ENCODE data around the gene TRAPPC1. TPM values are rescaled to one million over a fixed set of nuclear protein-coding genes. Genes with fewer than 3 reads are reported as not detected.
A peak's percentile ranks its signal among the peaks of the same experiment; 100 is the strongest.
"Not testable (repeated sequence)": the region's sequence is repeated elsewhere in the genome, so short reads cannot be mapped to it uniquely, and the experiment has no call there.

The TRAPPC1 gene
- total and polyA plus RNA-seq, 7 experiments from 2014 or later = 71.4 to 235 (median 115) TPM

- Histone ChIP-seq H3K27ac (ENCODE audit: low read depth, low read length) (no peak overlapping the region), H3K9me3 (ENCODE audit: control insufficient read depth in 2 of 3, low read length in 3 of 3) (no peaks in the 10 kb centered on the region), H3K4me1 (ENCODE audit: control insufficient read depth in 2 of 2, insufficient read depth in 2 of 2, low read length in 2 of 2) (no peaks in the 10 kb centered on the region), H3K36me3 (ENCODE audit: control insufficient read depth in 2 of 3, insufficient read depth in 3 of 3, low read length in 3 of 3) (no peaks in the 10 kb centered on the region), H3K27me3 (ENCODE audit: control insufficient read depth in 2 of 2, insufficient read depth in 2 of 2, low read length in 2 of 2) (no peaks in the 10 kb centered on the region), H3K4me3 (ENCODE audit: low read length) (no peak overlapping the region)
- H3K9me3 Mint-ChIP-seq = no peaks in the 10 kb centered on the region
- intact Hi-C loops (cut with micrococcal nuclease) = no loop called here
- ChIA-PET POLR2A (no interaction called here), CTCF (interaction anchor here (0.8 kb wide), 1 partner anchor 16 kb away, joined by 3 read pairs; no protein-coding TSS in a partner anchor)
- H3K27ac Mint-ChIP-seq = no peak overlapping the region
- peaks cover 0 to 4% (median 0%) of the 10 kb centered on the region in 5 donors for H3K36me3 Mint-ChIP-seq
- ATAC-seq = no peak
- H3K4me1 Mint-ChIP-seq = peaks cover 4 to 13% (median 7%) of the 10 kb centered on the region in 7 donors
- H3K4me3 Mint-ChIP-seq = no peak overlapping the region
- peaks cover 0 to 10% (median 0%) of the 10 kb centered on the region in 5 donors for H3K27me3 Mint-ChIP-seq
- DNase-seq = no peak
These were observed 23.9 kb upstream of the TRAPPC1 start for GRCh38 chr17:7955414-7956227.

- H3K4me3 Mint-ChIP-seq; H3K27me3 Mint-ChIP-seq; H3K9me3 Mint-ChIP-seq; H3K27ac ChIP-seq (ENCODE audit: low read depth, low read length); DNase-seq; H3K27me3 ChIP-seq (ENCODE audit: control insufficient read depth in 2 of 2, insufficient read depth in 2 of 2, low read length in 2 of 2); ATAC-seq; H3K4me3 ChIP-seq (ENCODE audit: low read length); POLR2A ChIA-PET; H3K9me3 ChIP-seq (ENCODE audit: control insufficient read depth in 2 of 3, low read length in 3 of 3); H3K27ac Mint-ChIP-seq; H3K4me1 ChIP-seq (ENCODE audit: control insufficient read depth in 2 of 2, insufficient read depth in 2 of 2, low read length in 2 of 2); intact Hi-C loops (cut with micrococcal nuclease): not testable (repeated sequence)
- CTCF ChIA-PET = interaction anchor here (0.9 kb wide), 1 partner anchor 37 kb away, joined by 4 read pairs; no protein-coding TSS in a partner anchor
- Mint-ChIP-seq H3K4me1 (peaks cover 4 to 19% (median 7%) of the 10 kb centered on the region in 7 donors), H3K36me3 (peaks cover 7 to 20% (median 13%) of the 10 kb centered on the region in 5 donors)
- H3K36me3 ChIP-seq (ENCODE audit: control insufficient read depth in 2 of 3, insufficient read depth in 3 of 3, low read length in 3 of 3) = peaks cover 0 to 13% (median 0%) of the 10 kb centered on the region in 3 experiments
These were observed 21.5 kb upstream of the TRAPPC1 start for GRCh38 chr17:7953266-7953665.

GRCh38 chr17:7951143-7951792, 19.5 kb upstream of the TRAPPC1 start:
- peaks cover 0 to 28% (median 4%) of the 10 kb centered on the region in 3 experiments for H3K36me3 ChIP-seq (ENCODE audit: control insufficient read depth in 2 of 3, insufficient read depth in 3 of 3, low read length in 3 of 3)
- POLR2A ChIA-PET = interaction anchor here (1.6 kb wide), 1 partner anchor 11 kb away, joined by 4 read pairs; no protein-coding TSS in a partner anchor
- H3K9me3 ChIP-seq (ENCODE audit: control insufficient read depth in 2 of 3, low read length in 3 of 3) = no peaks in the 10 kb centered on the region
- CTCF ChIA-PET = no interaction called here
- H3K4me1 Mint-ChIP-seq = peaks cover 4 to 22% (median 7%) of the 10 kb centered on the region in 7 donors
- no peaks in the 10 kb centered on the region for H3K9me3 Mint-ChIP-seq
- intact Hi-C loops (cut with micrococcal nuclease) = loop anchor here in 1 of 2 donors (1.0 to 2.0 kb wide), 2 partner anchors 18 to 36 kb away; partner anchors contain the start of gene CNTROB
- no peak overlapping the region for H3K4me3 ChIP-seq (ENCODE audit: low read length)
- H3K4me3 Mint-ChIP-seq = peak overlapping the region in 8 of 10 donors; percentile 16 to 59 (median 36)
- no peaks in the 10 kb centered on the region for H3K4me1 ChIP-seq (ENCODE audit: control insufficient read depth in 2 of 2, insufficient read depth in 2 of 2, low read length in 2 of 2)
- no peak overlapping the region for H3K27ac ChIP-seq (ENCODE audit: low read depth, low read length)
- DNase-seq = peak in 3 of 9 donors; percentile 13 to 35 (median 14)
- peak; percentile 63 for ATAC-seq
- peaks cover 13 to 35% (median 25%) of the 10 kb centered on the region in 5 donors for H3K36me3 Mint-ChIP-seq
- no peaks in the 10 kb centered on the region for H3K27me3 Mint-ChIP-seq
- H3K27ac Mint-ChIP-seq = peak overlapping the region; percentile 59 to 92 (median 81)
- no peaks in the 10 kb centered on the region for H3K27me3 ChIP-seq (ENCODE audit: control insufficient read depth in 2 of 2, insufficient read depth in 2 of 2, low read length in 2 of 2)

GRCh38 chr17:7950578-7950977, 18.8 kb upstream of the TRAPPC1 start:
- intact Hi-C loops (cut with micrococcal nuclease) = loop anchor here in 1 of 2 donors (2.0 kb wide), 1 partner anchor 18 kb away; the partner anchor contains the start of gene CNTROB
- no peak overlapping the region for H3K4me3 Mint-ChIP-seq
- DNase-seq = no peak
- H3K4me1 Mint-ChIP-seq = peaks cover 4 to 23% (median 7%) of the 10 kb centered on the region in 7 donors
- H3K27me3 Mint-ChIP-seq = no peaks in the 10 kb centered on the region
- peaks cover 0 to 35% (median 4%) of the 10 kb centered on the region in 3 experiments for H3K36me3 ChIP-seq (ENCODE audit: control insufficient read depth in 2 of 3, insufficient read depth in 3 of 3, low read length in 3 of 3)
- no peak for ATAC-seq
- CTCF ChIA-PET = no interaction called here
- no peaks in the 10 kb centered on the region for H3K4me1 ChIP-seq (ENCODE audit: control insufficient read depth in 2 of 2, insufficient read depth in 2 of 2, low read length in 2 of 2)
- no peaks in the 10 kb centered on the region for H3K27me3 ChIP-seq (ENCODE audit: control insufficient read depth in 2 of 2, insufficient read depth in 2 of 2, low read length in 2 of 2)
- no peak overlapping the region for H3K4me3 ChIP-seq (ENCODE audit: low read length)
- no peaks in the 10 kb centered on the region for H3K9me3 Mint-ChIP-seq
- H3K9me3 ChIP-seq (ENCODE audit: control insufficient read depth in 2 of 3, low read length in 3 of 3) = no peaks in the 10 kb centered on the region
- peak overlapping the region in 2 of 9 donors; percentile 63 to 84 for H3K27ac Mint-ChIP-seq
- no peak overlapping the region for H3K27ac ChIP-seq (ENCODE audit: low read depth, low read length)
- POLR2A ChIA-PET = no interaction called here
- H3K36me3 Mint-ChIP-seq = peaks cover 13 to 42% (median 25%) of the 10 kb centered on the region in 5 donors

- Histone ChIP-seq H3K4me1 (ENCODE audit: control insufficient read depth in 2 of 2, insufficient read depth in 2 of 2, low read length in 2 of 2) (no peaks in the 10 kb centered on the region), H3K4me3 (ENCODE audit: low read length) (no peak overlapping the region), H3K36me3 (ENCODE audit: control insufficient read depth in 2 of 3, insufficient read depth in 3 of 3, low read length in 3 of 3) (peaks cover 0 to 60% (median 4%) of the 10 kb centered on the region in 3 experiments), H3K27me3 (ENCODE audit: control insufficient read depth in 2 of 2, insufficient read depth in 2 of 2, low read length in 2 of 2) (no peaks in the 10 kb centered on the region), H3K27ac (ENCODE audit: low read depth, low read length) (no peak overlapping the region), H3K9me3 (ENCODE audit: control insufficient read depth in 2 of 3, low read length in 3 of 3) (no peaks in the 10 kb centered on the region)
- no peaks in the 10 kb centered on the region for H3K27me3 Mint-ChIP-seq
- H3K4me3 Mint-ChIP-seq = no peak overlapping the region
- H3K27ac Mint-ChIP-seq = peak overlapping the region in 3 of 9 donors; percentile 6 to 38 (median 15)
- CTCF ChIA-PET = no interaction called here
- peaks cover 4 to 23% (median 7%) of the 10 kb centered on the region in 7 donors for H3K4me1 Mint-ChIP-seq
- H3K36me3 Mint-ChIP-seq = peaks cover 13 to 61% (median 34%) of the 10 kb centered on the region in 5 donors
- POLR2A ChIA-PET = no interaction called here
- intact Hi-C loops (cut with micrococcal nuclease) = no loop called here
- ATAC-seq = no peak
- no peaks in the 10 kb centered on the region for H3K9me3 Mint-ChIP-seq
- no peak for DNase-seq
These were observed 15.9 kb upstream of the TRAPPC1 start for GRCh38 chr17:7947651-7948050.

GRCh38 chr17:7946441-7946840, 14.7 kb upstream of the TRAPPC1 start:
- Mint-ChIP-seq H3K4me3 (no peak overlapping the region), H3K36me3 (peaks cover 13 to 61% (median 34%) of the 10 kb centered on the region in 5 donors), H3K9me3 (no peaks in the 10 kb centered on the region), H3K4me1 (peaks cover 2 to 15% (median 4%) of the 10 kb centered on the region in 7 donors), H3K27me3 (no peaks in the 10 kb centered on the region), H3K27ac (peak overlapping the region in 1 of 9 donors; percentile 38)
- intact Hi-C loops (cut with micrococcal nuclease) = no loop called here
- H3K9me3 ChIP-seq (ENCODE audit: control insufficient read depth in 2 of 3, low read length in 3 of 3) = no peaks in the 10 kb centered on the region
- H3K27me3 ChIP-seq (ENCODE audit: control insufficient read depth in 2 of 2, insufficient read depth in 2 of 2, low read length in 2 of 2) = no peaks in the 10 kb centered on the region
- POLR2A ChIA-PET = no interaction called here
- no peaks in the 10 kb centered on the region for H3K4me1 ChIP-seq (ENCODE audit: control insufficient read depth in 2 of 2, insufficient read depth in 2 of 2, low read length in 2 of 2)
- no peak overlapping the region for H3K27ac ChIP-seq (ENCODE audit: low read depth, low read length)
- CTCF ChIA-PET = no interaction called here
- no peak for ATAC-seq
- peaks cover 0 to 60% (median 4%) of the 10 kb centered on the region in 3 experiments for H3K36me3 ChIP-seq (ENCODE audit: control insufficient read depth in 2 of 3, insufficient read depth in 3 of 3, low read length in 3 of 3)
- DNase-seq = no peak
- H3K4me3 ChIP-seq (ENCODE audit: low read length) = no peak overlapping the region
